HG02884 (cell line): ENCODE measurements around the gene EFCAB11.

Experiments used
- ATAC-seq: cut with Tn5 transposase; IDR thresholded peaks from one replicate; pipeline ENCODE4 v1.9.1; 2021; ENCODE audit warnings: mild to moderate bottlenecking, moderate library complexity; ENCODE audit not compliant: unreplicated experiment

EFCAB11 gene

DNA sequence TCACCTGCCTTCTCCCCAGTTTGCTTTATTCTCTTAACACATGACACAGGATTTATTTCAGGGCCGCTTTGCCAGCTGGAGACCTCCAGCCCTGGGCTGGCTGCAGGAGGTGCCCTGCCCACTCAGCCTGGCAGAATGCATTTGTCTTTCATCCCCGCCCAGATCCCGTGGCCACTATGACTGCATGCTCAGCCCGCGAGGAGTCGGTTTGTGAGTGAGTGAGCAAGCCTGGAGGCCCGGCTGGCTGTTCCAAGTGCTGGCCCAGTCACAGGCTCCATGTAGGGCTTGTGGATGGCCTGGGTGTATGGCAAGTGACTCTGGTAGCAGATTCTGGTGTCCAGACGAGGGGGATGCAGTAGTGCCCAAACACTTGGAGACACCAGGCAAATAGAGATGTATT lies 3.3 kb upstream of the EFCAB11 start:
- ATAC-seq: no peak

DNA sequence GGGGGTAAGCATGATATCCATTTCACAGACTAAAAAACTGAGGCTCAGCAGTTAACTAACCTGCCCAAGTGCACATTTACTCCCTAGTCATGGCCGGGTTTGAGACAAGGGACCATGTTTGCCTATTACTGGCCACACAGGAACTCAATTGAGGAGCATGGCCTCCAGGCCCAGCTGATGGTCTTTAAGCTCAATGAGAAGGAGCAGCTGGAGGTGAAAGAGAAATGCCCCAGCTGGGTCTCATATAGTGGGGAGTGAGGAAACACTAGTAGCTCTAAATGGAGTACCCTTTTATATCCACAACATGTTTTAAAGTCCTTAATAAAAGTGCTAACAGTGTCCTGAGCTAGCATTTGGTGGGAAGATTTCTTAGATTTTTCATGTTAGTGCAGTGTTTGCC lies 2.8 kb upstream of the EFCAB11 start:
- no peak for ATAC-seq

DNA sequence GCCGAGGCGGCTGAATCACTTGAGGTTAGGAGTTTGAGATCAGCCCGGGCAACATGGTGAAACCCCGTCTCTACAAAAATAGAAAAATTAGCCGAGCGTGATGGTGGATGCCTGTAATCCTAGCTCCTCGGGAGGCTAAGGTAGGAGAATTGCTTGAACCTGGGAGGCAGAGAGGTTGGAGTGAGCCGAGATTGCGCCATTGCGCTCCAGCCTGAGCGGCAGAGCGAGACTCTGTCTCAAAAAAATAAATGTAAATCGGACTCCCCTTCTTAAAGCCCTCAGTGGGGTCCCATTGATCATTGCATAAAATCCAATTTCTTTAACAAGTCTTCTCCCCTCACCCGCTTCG lies 2.1 kb upstream of the EFCAB11 start:
- no peak for ATAC-seq

DNA sequence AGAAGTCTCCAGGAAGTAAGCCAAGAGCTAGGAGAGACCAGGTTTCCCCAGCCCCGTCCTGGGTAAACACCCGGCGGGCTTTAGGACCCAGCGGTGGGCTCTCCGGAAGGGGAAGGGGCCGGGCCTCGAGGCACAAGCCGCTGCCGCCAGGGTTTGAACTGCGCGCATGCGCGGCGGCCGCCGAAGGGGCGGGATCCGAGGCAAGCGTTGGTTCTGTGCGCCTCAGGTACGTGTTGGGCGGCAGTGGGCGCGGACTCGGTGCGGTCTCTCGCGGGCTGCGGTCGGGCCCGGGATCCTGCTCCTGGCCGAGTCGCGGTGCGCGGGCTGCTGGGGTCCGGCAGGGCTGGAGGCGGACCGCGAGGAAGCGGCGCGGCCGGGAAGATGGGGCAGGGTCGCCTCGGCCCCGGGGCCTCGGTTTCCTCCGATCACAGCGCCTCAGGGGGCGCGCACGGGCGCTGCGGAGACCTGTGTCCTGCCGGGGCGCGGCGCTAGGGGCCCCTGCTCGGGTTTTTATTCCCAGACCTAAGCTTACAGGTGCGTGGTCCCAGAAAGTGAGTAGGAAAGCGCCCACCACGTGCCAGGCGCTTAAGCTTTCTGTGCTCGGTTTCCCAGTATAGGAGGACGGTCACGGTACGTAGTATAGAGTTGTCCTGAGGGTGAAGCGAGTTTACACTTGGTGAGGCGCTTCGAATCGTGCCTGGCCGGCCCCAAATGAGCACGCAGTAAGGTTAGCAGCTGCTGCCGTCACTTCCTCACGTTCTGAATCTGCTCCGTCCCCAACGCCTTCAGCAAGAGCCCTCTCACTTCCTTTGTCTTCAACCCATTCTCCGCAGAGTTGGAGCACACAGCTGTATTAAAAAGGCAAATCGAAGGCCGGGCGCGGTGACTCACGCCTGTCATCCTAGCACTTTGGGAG lies 1.5 kb upstream of the EFCAB11 start, which contains the start of gene TDP1:
TDP1 (plus strand) TSS at position 183 of the 916 bp plus-strand sequence. CDS start 7,188 bp downstream, outside the sequence.
- peak; percentile 51 for ATAC-seq

DNA sequence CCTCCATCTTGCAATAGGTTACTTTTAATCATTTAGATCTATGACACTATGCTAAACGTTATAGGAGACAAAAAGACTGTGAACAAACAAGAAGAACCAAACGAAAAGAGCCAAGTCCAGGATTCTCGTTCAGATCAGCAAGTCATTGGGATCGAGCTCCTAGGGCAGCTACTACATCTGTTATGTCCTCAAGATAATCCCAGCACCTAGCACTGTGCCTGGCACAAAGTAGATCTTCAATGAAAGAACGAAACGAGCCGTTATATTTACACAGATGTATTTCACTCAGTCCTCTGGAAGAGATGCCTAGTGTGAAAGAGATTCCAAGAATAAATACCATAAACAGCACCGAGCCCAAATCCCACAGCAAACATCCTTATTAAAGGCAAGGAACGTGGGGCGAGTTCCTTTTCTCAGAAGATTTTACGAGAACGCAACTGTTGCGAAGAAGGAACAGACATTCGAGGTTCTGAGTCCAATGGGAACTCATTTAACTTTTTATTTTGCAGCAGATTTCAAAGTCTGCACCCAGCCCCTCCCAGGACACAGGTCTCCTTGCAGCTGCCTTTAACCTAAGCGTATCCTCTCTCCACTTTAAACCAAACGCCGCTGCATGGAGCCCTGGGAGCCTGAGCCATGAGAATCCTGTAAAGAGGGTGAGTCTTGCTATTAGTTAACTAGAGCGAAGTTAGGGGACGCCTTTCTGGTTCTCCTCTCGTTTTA lies 653 bp upstream of the EFCAB11 start:
- ATAC-seq: peak; percentile 14

DNA sequence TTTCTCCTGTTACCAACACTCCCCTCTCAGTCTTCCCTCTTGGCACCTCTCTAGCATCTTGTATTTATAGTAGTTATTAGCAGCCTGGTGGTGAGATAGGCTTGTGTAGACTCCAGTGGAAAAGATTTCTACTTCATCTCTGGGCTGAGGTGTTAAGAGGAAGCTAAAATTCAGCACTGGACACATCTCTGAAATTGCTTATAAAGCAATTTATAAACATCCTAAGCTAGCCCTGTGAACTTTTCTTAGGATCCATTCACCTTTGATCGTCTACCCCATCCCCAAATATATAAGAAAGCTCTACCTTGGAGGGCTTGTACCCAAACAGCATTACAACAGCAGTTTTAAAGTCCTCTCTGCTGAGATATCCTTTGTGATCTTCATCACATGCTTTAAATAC lies 928 bp downstream of the EFCAB11 start:
- ATAC-seq: no peak

DNA sequence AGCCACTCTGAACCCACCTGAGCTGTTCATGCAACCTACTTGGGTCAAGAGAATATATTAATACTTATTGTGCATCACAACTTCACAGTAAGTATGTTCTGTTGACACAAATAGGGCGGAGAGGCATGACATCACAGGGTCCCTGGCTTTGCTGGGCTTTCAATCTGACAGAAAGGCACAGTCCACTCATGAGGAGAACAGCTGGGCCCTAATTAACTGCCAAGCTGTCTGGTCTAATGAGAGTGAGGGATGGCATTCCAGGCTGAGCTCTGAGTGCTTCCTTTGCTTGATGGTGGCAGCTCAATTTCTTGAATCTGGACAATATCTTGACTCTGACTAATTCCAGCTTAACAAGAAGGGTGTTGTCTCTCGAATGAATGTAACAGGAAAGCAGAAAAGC lies 2.0 kb downstream of the EFCAB11 start:
- ATAC-seq: no peak

DNA sequence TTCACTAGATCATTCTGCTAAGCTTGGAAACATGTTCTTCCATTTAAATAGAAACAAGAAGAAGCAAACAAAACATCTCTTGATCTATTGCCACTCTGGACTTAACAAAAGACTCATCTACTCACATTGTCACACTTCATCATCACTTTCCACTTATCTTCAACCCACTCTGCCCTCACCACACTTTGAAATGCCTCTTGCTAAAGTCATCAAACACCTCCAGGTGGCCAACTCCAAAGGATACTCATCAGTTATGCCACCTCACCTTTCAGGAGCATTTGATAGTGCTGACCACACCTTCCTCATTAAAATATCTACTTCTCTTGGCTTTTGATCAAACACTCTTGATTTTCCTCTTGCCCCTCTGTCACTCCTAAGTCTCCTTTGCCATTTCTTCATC lies 7.2 kb downstream of the EFCAB11 start:
- no peak for ATAC-seq

DNA sequence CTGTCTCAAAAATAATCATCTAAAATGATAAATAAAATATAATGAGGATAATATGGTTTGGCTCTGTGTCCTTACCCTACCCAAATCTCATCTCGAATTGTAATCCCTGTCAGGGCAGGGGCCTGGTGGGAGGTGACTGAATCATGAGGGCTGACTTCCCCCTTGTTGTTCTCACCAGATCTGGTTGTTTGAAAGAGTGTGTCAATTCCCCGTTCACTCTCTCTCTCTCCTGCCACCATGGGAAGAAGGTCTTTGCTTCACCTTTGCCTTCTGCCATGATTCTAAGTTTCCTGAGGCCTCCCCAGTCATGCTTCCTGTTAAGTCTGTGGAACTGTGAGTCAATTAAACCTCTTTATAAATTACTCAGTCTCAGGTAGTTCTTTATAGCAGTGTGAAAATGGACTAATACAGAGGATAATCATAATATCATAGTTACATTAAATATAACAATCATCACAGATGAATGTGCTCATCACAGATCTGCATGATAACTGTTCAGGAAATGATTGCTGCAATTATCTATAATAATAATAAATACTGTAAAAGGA lies 12.6 kb downstream of the EFCAB11 start:
- no peak for ATAC-seq

DNA sequence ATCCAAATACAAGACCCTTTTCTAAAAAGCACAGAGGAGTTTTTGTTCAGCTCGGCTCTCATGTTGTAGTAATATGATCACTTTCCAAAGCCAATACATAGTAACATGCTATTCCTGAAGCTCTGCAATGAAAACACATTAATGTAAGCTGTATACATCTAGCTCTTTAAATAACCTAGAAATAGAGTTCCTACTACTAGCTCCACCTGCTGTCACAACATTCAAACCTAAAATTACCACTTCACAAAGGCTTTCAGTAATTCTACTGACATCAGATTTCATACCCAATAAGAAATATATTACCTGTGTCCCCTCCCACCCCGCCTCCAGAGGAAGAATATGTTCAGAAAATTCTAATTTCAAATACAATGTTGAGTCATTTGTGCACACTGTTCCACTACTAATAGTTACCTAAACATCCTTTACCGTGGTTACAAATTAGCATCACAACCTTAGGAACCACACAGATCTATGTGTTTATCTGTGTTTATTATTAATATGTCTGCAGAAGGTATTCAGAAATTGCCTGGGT lies 17.8 kb downstream of the EFCAB11 start:
- ATAC-seq: no peak

DNA sequence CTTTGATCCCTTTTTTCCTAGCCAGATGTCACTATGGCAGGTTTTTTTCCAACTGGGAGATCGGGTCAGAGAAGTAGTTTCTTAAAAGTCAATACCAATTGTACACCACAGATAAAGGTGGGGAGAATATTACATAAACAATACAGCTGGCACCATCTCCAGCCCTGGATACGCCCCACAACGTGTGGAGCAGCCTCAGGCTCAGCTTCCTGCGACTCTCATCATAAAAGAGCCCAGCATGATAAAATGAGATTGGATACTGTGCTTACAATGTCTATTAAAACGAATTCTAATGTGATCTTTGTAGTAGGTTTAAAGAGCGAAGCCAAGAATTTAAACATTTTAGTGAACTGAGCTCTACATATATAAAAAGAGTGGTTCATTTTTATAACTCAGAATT lies 21.5 kb downstream of the EFCAB11 start:
- no peak for ATAC-seq

DNA sequence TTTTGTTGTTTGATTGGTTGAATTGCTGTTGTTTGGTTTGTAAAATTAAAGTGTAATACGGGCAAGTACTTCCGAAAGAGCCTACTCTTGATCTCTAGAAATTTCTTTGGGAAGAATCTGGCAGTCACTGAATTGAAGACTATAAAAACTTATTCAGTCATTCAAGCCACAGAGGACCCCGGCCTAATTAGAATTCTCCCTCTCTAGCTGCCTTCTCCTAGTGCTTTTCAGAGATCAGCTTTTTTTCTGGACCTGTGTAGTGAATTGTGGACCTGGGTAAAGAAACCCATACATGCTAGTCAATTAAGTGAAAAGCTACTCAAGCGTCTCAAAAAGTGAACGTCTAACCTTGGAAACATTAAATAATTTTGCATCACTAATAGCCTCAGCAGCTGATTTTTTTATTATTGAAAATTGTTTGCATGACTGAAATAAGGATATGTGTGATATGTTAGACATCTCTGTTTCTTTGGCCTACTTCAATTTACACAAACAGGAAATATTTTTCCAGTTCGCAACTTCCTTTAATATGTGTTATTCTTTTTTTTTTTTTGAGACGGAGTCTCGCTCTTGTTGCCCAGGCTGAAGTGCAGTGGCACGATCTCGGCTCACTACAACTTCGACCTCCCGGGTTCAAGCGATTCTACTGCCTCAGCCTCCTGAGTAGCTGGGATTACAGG lies 27.2 kb downstream of the EFCAB11 start:
- ATAC-seq: no peak

DNA sequence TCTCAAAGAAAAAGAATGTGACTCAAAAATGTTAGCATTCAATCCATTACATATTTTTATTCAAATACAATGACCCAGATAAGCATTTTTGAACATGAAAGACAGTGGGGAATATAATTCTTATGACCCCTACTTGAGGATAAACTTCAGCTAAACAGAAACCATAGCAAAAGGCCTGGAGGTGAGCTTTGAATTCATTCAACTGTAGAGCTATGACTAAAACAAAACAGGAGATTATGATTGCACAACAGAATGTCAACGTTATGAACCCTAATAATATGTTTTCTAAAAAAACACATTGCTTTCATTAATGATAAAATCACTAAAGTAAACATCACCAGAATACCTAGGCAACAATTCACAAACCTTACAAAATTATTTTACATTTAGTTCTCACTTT lies 27.8 kb downstream of the EFCAB11 start:
- ATAC-seq: no peak

DNA sequence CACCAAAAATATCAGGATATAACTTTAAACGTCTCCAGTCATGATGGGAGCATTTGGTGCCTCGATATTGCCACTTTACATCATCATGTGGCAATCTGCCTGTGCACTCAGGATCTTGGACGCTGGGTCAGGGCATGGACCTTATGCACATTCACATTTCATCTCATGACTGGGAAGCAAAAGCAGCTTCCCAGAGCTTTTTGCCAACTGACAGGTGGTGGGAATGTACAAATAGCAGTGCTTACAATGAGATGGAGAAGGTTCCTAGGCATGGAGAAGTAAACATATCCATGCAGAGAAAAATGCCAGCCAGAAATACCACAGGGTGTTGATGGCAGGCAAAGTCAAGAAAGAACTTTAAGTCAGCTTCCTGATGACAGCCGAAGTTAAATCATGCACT lies 30.3 kb downstream of the EFCAB11 start:
- ATAC-seq: no peak

DNA sequence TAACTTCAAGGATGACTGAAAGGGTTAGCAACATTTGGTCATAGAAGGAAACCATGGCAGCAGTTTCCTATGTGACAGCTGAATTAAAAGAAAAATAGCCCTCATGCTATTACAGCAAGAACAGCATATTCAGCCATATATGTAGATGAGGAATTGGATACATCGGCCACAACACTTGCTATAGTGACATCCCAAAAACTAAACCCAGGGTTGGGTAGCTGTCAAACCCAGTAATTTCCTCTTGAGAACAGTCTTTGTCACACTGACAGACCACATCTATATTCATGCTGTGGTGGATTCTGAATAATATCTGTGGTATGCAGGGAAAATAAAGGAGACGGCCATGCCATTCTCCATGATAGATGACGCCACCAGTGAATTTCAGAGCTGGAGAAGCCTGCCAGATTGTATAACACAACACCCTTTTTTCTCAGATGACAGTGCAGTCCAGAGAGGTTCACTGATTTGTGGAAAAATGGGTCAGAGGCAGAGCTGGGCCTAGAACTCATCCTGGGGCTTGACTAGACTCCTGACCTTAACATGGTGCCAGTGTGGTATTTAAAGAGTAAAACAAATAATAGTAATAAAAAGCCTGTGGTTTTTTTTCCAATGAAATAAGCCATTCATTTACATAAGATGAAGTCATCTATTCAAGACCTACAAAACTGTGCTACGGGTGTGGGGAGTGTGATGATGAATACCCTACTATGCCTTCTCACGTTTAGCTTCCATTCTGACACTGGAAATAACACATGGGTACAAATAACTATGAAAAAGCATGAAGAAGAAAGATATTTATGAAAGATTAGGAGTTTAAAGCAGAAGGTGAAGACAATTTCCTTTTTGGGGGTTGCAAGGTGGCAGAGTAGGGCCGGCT lies 32.3 kb downstream of the EFCAB11 start:
- no peak for ATAC-seq

DNA sequence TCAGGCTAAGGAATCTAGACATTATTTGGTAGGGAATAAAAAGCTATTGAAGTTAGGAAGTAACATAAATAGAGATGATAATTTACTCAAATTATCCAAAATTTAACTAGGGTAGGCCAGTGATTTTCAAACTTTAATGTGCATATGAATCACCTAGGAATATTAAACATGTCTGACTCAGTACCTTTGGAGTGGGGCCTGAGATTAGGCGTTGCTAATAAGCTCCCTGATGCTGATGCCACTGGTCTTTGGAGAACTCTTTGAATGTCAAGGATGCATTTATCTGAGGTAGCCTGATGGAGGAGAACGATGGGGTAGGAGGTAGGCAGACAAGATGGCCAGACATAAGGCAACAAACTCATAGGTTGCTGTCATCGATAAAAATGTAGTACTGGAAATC lies 33.2 kb downstream of the EFCAB11 start:
- no peak for ATAC-seq

DNA sequence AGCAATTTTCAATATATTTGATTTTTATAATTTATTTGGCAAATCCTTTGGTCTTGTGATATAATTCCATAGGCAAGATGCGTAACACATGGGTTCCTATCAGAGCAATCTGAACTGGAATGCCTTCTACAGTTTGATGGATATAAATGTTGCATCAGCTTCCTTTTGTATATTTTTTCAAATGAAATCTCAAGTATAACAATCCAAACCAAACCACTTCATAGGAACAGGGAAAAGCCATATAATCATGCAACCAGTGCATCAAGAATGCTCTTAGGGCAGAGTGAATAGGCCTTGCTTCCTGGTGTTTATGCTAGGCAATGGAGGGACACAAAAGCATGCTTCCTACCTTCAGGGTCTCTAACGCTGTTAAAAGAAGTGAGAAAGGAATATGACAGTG lies 34.5 kb downstream of the EFCAB11 start:
- no peak for ATAC-seq

DNA sequence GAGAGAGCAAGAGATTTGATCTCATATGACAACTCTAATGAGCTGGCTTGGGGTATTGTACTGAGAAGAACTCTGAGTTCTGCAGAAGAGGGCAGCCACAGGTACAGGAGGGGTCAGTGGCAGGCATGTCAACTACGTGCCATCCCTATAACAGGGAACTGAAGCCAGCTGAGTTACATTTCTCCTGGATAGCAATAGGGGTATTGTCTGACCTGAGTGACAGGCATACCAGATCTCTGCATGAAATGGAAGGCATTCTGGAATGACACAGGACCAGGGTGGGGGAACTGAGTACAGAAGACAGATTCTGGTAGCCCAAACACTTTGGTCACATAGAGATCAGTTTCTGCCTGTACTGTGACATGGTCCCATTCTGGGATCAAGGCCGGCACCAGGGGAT lies 35.8 kb downstream of the EFCAB11 start:
- no peak for ATAC-seq

DNA sequence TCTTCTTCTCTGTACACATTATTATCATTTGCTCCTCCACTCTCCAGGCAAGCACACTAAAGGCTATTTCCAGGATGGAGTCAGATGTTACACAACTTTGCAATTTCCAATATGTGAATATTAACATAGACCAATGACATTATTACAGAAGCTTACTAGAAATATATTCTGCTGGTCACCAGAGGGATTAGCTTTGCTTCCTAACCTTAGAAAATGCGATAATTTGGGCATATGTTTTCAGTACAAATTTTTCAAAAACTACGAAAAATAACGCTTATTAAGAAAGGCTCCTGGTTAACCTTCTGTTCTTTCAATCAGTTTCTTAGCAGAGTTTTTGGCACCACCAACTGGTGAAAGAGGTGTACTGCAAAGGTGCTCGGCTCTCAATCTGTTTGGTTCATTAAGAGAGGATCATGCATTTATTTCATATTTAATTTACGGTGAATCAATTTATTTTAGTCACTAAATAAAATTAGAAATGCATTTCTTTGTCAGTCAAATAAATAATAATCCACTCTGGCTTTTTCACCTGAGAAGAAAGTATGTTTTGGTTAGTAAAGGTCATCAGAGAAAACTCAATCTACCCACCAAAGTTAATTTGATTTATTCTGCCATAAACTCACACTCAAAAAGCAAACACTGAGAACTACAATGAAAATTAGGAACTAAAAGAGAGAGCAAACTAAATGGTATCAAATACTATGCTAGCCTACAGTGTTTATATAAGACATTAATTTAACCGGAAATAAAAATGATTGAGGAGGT lies 39.2 kb downstream of the EFCAB11 start:
- no peak for ATAC-seq
